Fibroblast of skin of scalp (primary cell): ENCODE results near the gene KCNMB2. TPM values are rescaled to one million over a fixed set of nuclear protein-coding genes. Genes with fewer than 3 reads are reported as not detected.

Source experiments
- DNase-seq: peaks from one replicate; pipeline ENCODE4 v3.0.0-alpha.2; 2013
- polyA plus RNA-seq, 2 experiments: library from polyadenylated mRNA; unstranded; fragments of 120-200 nt; gene quantifications; one replicate each; pipeline ENCODE4 v1.2.1, GENCODE V29; 2013; ENCODE audit not compliant: insufficient read length in 2 of 2

Gene KCNMB2
- polyA plus RNA-seq (2013, experiment 1 of 2; ENCODE audit: insufficient read length) = 0.41 TPM
- 0.86 TPM for polyA plus RNA-seq (2013, experiment 2 of 2; ENCODE audit: insufficient read length)

DNA sequence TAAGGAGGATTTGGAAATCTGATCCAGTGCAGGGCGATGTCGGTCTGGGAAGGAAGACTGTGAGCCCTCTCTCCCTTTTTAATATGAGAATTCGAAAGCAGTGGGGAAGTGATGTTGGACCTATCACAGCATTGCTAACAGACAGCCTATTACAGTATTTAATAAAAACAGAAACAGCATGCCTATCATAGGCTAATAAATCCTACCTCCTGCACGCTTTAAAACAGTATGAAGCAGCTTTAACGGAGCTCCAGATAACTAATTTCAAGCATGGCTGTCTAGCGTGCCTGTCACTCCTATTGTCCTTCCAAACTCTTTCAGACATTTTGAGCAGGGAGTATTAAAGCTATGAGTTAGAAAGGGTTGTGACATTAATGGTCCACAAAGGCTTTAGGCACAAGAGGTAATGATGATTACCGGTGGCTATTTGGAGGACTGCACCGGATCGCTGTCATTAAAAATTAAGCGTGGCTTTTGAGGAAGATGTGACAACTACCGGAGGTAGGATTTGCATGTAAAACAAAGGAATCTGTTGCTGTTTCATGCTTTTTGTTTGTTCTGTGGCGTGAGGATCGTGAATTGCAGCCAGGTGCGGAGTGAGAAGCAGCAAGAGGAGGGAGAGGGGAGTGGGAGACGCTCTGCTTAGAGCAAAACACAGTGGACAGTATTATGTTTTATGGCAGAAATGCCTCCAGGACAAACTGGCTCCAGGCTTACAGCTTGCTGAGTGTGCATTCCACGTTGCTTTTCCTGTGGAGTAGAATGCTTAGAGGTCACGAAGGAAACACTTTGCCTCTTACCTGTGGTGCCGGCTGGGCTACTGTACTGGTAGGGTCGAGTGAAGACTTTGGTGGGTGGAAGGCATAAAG is at the start of gene KCNMB2:
Gene KCNMB2, plus strand, starts transcription at position 226 of the 869 bp plus-strand sequence.
- DNase-seq = peak; percentile 38

DNA sequence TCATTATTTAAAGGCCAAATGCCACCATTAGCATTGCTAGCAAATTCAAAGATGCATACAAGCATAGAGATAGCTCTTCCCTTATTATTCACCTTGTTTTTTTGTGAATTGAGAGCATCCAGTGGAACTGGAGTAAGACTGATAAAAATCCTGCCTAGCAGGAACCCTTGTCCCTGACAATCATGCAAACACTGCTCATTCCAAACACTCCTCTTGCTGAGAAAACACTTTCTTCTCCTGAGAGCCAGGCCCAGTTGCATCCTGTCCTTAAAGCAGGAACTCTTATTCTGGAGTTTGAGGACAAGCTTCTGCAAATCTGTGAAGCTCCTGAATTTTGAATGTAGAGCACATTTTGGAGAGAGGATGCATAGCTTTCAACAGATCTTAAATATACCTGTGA is 49.3 kb upstream of the KCNMB2 start:
- no peak for DNase-seq

DNA sequence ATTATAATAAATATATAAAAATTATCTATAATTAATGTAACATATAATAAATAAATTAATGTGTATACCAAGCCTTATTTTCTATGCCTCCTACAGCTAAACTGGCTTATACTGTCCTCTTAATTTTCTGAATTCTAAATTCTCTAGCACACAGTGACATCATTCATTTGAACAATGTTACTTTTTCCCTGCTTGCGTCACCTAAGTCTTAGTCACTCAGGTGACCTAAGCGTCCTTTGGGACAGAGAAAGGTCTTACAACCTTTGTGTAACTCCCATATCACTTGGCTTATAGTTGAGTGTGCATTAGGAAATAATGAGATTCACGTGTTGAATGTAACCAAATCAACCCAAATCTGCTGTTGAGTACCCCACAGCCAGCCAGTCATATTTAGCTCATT is 48.5 kb upstream of the KCNMB2 start:
- DNase-seq = no peak

DNA sequence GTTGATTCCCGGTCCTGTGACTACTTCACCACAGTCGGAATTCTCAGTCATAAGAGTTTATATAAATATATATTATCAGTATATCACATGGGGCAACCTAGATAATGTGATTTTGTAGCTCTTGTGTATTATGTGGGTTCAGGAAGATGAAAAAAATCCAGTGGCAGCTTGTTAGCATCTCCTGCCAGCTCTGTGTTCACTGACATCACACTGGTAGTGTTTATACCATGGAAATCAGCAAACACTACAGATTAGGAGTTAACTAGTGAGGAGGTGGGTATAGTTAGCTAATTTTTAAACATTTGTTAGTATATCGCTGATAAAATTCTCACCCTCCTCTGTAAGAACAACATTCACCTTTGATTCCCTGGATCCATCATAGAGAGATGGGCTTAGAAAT is 44.5 kb upstream of the KCNMB2 start:
- DNase-seq = no peak

DNA sequence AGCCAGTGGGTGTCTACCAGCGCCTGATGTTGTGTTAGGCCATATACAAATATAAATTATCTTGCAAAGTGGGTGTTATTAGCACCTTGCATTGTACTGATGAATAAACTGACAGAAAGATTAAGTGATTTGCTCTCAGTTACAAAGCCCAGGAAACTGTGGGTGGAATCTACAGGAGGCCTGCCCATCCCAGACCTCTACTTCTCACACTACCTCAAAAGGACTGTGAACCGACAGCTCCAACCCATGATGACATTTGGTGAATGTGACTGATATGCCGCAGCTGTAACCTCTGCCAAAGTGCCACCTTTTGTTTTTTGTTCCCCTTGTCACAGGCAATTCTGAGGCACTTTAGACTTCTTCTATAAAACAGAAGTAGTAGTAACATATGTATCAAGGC is 43.7 kb upstream of the KCNMB2 start:
- DNase-seq = no peak

DNA sequence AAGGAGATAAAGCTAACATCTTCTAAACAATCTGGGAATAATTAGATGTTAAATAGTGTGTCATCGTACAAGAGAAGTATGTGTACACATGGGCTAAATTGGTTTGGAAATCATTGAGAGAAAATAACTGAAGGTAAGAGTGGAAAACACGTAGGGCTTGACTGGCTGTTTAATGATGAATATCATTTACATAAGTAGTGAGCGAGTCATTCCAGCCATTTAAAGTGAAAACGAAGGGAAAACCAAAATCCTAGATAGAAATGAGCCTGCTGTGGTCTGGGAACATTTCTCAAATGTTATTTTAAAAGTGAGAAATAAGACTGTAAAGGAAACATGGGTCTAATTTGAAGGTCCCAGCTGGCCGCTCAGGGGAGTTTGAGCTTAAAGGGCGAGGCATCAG is 41.9 kb upstream of the KCNMB2 start:
- peak; percentile 61 for DNase-seq

DNA sequence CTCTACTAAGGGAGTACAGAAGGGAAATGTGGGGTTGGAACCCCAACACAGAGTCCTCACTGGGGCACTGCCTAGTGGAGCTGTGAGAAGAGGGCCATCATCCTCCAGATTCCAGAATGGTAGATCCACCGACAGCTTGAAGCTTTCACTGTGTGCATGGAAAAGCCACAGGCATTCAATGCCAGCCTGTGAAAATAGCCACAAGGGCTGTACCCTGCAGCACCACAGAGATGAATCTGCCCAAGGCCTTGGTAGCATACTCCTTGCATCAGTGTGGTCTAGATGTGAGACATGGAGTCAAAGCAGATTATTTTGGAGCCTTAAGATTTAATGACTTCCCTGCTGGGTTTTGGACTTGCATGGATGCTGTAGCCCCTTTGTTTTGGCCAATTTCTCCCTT is 39.3 kb upstream of the KCNMB2 start:
- no peak for DNase-seq

DNA sequence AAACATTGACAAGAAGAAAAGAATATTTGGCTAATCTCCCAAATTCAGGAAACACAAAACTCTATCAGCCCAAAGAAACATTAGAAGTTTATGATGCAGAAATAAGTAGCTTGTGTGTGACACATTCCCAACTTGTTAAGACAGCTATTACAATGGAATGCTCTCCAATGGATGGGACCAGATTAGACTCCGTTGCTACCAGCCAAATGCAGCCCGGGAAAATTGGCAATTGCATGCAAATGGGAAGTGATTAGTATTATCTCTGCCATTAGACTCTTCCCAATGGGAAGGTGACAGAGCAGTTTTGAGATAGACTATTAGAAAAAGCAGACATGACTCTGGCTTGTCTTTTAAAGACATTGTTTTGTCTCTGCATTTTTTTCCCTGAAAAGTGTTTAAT is 37.4 kb upstream of the KCNMB2 start:
- no peak for DNase-seq

DNA sequence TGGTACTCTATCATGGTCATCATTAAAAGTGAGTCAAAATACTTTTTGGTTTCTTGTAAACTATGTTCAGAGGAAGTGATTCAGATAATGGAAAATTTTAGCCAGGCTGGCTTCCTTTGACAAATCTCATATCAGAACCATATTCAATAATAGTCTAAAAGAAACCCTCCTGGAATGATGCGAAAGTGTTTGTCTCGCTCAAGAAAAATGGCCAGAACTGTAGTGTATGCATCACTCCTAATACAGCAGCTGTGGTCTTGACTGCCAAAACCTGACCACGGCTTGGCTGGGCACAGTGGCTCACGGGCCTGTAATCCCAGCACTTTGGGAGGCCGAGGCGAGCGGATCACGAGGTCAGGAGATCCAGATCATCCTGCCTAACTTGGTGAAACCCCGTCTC is 35.6 kb upstream of the KCNMB2 start:
- peak; percentile 54 for DNase-seq

DNA sequence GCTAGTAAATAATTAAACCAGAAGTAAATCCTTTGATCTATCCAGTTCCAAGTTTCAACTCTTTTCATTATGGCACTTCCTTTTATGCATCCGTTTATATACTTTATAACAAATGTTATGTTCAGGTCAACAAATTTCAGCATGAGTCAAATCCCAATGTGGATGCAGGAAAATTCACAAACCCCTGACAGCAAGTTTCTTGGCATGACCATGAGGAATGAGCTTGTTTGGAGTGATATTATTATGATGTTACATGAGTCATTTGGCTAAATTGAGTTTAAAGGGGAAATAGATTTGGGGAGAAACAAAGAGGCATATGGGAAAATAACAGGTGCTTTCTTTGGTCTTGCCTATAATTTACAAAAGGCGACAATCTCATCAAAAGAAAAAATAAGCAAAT is 32.1 kb upstream of the KCNMB2 start:
- no peak for DNase-seq

DNA sequence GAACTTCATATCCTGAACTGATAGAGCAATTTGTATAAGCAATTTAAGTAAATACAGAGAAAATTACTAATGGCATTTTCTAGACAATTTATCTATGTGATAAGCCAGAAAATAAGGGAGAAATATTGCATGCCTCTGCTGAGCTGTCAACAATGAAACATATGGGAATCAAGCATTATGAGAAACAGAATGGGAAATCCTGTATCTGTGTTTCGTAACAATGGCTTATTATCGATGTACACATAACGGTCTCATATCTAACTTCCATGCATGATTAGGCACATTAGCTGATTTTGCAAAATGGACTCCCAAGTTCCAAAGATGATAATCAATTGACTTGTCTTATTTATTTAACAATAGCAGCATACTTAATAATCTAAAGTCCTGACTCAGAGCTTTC is 30.4 kb upstream of the KCNMB2 start:
- no peak for DNase-seq

DNA sequence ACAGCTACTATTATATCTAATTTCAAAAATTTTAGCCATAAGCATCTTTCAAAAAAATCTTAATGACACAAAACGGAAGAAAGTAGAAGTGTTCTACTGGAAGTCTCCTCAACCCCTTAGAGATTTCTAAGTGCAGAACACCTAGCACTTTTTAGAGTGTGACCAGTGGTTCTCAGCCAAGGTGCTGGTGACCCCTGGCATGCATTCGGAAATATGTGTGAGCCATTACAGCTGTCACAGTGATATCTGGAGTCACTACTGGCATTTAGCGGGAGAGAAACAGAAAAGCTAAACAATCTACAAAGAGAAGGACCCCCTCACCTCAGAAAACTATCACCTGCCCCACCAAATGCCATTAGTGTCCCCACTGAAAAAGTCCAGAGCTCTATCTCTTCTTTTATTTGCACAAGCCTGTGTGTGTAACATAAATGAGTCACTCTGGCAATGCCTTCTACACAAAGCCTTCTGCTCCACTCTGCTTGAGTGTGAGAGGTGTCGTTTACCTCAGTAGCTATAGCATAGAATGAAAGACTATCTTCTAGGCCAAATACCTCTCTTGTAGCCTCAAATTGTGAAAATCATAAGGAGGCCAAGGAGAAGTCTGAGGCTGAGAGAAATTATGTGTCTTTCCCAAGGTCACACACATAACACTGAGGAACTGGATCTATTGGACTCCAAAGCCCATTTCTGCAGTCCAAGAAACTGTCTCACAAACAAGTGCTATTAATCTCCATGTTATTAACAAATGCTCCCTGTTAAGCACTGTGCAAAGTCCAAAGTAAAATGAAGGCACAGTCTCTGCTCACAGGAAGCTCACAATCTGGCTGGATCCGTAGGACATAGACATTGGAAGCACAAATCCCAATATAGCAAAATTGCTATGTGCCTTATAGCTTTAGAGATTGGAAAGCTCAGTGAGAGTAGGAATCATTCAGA is 28.5 kb upstream of the KCNMB2 start:
- DNase-seq = no peak

DNA sequence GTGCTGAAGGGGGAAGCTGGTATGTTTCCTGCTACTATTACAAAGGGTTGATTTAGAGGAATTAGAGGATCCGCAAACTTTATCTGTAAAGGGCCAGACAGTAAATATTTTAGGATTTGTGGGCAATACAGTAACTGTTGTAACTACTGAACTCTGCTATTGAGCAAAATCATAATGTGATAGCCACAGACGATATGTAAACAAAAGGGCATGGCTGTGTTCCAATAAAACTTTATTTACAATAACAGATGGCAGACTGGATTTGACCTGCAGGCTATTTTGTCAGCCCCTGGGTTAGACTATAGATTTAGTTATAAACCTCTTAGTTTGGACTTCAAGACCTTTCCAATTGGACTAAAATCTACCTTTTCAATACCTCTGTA is 27.8 kb upstream of the KCNMB2 start:
- no peak for DNase-seq

DNA sequence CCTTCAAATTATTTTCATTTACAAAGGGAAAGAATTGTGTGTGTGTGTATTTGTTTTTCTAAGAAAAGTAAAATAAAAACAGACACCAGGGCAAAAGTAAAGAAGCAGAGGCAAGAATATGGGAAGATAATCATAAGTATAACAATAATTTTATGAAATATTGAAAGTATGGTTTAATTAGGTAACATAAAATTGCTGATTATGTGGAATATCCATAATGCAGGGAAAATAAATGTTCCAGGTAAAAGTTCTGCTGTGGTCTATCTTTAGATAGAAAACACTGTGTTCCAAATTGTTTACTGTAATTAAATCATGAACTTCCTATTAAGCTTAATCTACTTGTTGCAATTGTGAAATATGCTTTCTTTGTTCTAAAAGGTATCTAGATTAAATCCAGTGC is 25.7 kb upstream of the KCNMB2 start:
- no peak for DNase-seq

DNA sequence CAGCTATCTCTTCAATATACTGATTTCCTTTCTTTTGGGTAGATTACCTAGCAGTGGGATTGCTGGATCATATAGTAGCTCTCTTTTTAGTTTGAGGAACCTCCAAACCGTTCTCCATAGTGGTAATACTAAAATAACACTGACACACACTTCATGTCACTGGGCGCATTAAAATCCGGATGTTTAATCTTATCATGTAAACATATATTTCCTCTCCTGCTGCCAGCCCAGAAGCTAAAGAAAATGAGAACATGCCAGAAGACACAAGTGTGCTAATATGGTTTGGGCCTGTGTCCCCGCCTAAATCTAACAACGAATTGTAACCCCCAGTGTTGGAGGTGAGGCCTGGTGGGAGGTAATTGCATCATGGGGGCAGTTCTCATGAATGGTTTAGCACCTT is 23.6 kb upstream of the KCNMB2 start:
- no peak for DNase-seq

DNA sequence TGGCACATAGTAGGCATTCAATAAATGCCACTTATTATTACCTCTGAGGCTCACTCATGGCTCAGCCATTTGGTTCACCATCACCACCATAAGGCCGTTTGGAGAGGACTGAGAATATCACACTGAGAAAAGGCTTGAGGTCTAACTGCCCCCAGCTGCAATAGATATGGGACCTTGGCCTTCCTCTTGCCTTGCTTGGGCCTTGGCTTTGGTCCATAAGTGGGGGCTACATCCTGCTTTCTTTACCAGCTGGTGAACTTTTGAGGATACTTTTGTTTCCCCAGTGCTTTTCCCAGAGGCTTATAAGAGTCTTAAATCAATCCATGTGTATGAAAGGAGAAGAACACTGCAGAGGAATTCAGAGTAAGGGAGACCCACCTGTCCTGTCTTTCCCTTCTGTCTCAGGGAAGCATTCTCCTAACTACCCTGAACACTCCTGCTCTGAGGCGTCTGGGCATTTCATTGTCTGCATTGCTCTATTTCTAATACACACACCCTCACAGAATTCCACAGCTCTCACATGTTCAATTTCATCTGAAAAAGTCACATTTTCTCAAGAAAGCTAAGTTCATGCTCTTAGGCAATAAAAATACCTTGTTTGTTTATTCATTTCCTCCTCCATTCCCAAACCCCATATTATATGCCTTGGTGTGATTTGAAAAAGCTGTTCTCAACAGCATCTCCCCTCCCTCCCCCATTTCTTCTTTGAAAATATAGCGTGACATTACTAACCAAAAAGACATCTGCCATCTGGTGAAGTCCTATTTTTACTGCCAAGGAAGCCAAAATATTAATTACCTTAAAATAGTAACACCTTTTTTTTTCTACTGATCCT is 22.5 kb upstream of the KCNMB2 start:
- peak; percentile 79 for DNase-seq

DNA sequence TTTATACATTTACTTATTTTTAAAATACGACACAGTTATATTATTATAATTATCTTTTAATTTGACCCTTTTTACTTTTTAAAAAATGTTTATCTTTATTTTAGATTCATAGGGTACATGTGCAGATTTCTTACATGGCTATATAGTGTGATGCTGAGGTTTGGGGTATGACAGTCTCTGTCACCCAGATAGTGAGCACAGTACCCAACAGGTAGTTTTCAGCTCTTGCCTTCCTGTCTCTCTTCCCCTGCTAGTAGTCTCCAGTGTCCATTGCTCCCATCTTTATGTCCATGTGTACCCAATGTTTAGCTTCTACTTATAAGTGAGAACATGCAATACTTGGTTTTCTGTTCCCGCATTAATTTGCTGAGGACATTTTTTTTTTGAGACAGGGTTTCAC is 21.8 kb upstream of the KCNMB2 start:
- DNase-seq = no peak

DNA sequence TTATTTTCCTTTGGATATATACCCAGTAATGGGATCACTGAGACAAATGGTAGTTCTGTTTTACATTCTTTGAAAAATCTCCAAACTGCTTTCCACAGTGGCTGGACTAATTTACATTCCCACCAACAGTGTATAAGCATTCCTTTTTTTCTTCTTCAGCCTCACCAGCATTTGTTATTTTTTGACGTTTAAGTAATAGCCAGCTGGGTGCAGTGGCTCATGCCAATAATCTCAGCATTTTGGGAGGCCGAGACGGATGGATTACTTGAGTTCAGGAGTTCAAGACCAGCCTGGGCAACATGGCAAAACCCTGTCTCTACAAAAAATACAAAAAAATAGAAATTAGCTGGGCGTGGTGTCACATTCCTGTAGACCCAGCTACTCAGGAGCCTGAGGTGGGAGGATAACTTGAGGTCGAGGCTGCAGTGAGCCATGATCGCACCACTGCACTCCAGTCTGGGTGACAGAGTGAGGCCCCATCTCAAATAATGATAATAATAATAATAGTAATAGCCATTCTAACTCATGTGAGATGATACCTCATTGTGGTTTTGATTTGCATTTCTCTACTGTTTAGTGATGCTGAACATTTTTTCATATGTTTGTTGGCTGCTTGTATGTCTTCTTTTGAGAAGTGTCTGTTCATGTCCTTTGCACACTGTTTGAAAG is 21.0 kb upstream of the KCNMB2 start:
- DNase-seq = peak; percentile 52

DNA sequence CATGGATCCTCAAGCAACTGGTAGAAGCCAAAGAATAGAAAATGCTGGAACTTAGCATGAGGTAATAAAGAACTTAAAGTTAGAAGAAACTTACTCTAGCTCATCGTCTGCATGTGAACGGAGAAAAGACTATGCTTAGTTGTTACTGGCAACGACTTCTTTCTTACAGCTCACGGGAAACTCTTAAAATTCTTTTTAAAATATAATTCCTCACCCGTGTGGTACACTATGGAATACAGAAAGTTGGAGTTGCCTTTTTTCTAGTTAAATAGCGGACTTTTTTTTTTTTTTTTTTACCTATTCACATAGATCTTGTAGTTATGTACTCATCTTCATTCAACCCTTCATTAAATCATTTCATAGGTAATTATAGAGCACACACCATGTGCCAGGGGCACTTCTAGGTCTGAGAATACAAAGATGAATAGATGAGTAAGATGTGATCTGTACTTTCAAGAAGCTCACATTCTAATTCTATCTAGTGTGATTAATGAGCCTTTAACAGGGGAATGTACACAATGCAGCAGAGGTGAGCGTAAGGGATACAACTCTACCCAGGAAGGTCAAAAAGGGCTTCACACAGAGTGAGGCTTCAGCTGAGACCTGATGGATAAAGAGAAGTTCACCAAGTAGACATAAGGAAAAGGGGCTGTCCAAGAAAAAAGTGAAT is 18.4 kb upstream of the KCNMB2 start:
- DNase-seq = no peak

DNA sequence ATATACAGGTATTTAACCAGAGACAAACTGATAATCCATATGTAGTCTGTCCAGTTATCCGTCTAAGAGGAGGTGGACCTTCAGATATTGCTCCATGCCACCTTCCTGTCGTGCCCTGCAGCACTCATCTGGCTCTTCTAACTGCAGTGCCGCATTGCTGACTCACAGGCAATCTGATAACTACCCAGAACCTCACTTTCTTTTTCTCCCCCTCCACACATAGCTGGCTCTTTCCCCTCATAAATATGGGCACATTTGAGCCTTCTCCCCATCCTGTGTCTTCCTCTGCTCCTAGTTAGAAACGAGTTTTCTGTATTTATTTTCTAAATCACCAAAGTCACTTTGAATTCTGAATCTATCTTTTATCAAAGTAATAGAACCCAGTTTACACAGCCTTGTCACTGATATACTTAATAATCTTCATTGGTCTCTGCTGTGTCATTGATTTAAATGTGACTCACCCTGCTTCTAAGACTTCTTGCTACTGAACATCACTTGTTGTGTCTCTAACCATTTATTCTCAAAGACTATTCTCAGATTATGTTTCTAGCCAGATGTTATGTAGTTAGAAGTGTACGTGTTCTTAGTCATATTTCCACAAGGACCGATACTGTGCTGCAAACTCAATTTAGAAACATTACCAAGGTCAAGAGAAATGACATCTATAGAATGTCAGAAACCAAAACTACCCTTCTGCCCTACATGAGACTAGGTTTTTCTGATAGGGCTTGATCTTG is 17.4 kb upstream of the KCNMB2 start:
- DNase-seq = peak; percentile 47

DNA sequence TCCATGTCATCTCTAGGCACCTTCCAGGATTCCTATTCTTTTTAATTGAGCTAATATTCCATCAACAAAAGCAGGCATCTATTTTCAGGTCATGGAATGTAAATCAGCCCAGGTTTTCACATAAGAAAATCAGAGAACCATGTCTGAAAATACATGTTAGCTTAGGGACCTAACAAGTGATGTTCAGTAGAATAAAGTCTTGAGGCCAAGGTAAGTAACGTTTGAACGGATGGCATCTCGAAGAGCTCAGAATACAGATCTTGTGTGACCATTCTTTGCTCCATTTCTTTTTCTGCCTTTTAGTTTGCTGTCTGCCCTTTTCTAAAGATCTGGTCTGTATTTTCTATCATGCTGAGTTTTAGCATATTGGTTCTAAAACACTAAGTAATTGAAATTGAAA is 16.5 kb upstream of the KCNMB2 start:
- DNase-seq = no peak
